HepG2 (cell line): ENCODE results near the gene NBPF20. TPM values are rescaled to one million over a fixed set of nuclear protein-coding genes. Genes with fewer than 3 reads are reported as not detected.

Source experiments
- ASH2L ChIP-seq: fragments of 300-600, 200-600 bp; sonication (generic); IDR thresholded peaks from 2 replicates; pipeline ENCODE4 v1.7.0; 2017; ENCODE audit warnings: low read depth, mild to moderate bottlenecking, moderate library complexity, mixed read lengths, low read length; ENCODE audit not compliant: insufficient read length
- CAMTA2 ChIP-seq: sonication (generic); formaldehyde crosslinking; IDR thresholded peaks from 2 replicates; pipeline ENCODE4 v1.4.0; 2020; ENCODE audit warnings: mild to moderate bottlenecking, missing genetic modification reagents, borderline replicate concordance
- FIP1L1 ChIP-seq: fragments of 200-400 bp; formaldehyde crosslinking; IDR thresholded peaks from 2 replicates; pipeline ENCODE4 v1.6.1; 2018; ENCODE audit warnings: low read depth, mild to moderate bottlenecking, low read length, moderate library complexity, borderline replicate concordance; ENCODE audit not compliant: insufficient read depth
- MAFK ChIP-seq, 2 experiments: IDR thresholded peaks in 1 of 2; conservative IDR thresholded peaks in 1 of 2; 2 replicates each; pipeline ENCODE4 v1.6.1; 2011; ENCODE audit warnings: improper control_type of control experiment in 2 of 2, low read length in 2 of 2
- NFE2 ChIP-seq: sonication (generic); formaldehyde crosslinking; IDR thresholded peaks from 2 replicates; pipeline ENCODE4 v1.4.0; 2020; ENCODE audit warnings: missing genetic modification reagents
- RBAK ChIP-seq: sonication (generic); formaldehyde crosslinking; IDR thresholded peaks from 2 replicates; pipeline ENCODE4 v1.5.1; 2020; ENCODE audit warnings: mild to moderate bottlenecking, missing genetic modification reagents
- ZEB1 ChIP-seq: IDR thresholded peaks from 2 replicates; pipeline ENCODE4 v1.6.1; 2012; ENCODE audit warnings: mild to moderate bottlenecking, low read depth, inconsistent platforms; ENCODE audit not compliant: insufficient replicate concordance
- ZKSCAN1 ChIP-seq: fragments of 150-350 bp; IDR thresholded peaks from 2 replicates; pipeline ENCODE4 v1.6.1; 2014; ENCODE audit warnings: low read length
- ZNF292 ChIP-seq: sonication (generic); formaldehyde crosslinking; IDR thresholded peaks from 2 replicates; pipeline ENCODE4 v1.8.1; 2022; ENCODE audit warnings: mild to moderate bottlenecking, low read depth, missing genetic modification reagents, borderline replicate concordance
- ZNF326 ChIP-seq: sonication (generic); formaldehyde crosslinking; IDR thresholded peaks from 2 replicates; pipeline ENCODE4 v1.4.0; 2020; ENCODE audit warnings: missing genetic modification reagents, borderline replicate concordance
- polyA plus RNA-seq, 8 experiments: library from polyadenylated mRNA; depleted of rRNA in 3 of 8; stranded (reverse) in 7 of 8; unstranded in 1 of 8; fragments of >200 nt; fragmentation: Illumina TruSeq in 4 of 8; extraction: Trizol in 4 of 8; gene quantifications; 2 replicates each; pipeline versions ENCODE4 v1.2.1 to v1.2.3, GENCODE V29; 2011 to 2016; ENCODE audit warnings: low read depth in 4 of 8, missing spikeins in 1 of 8, mixed read lengths in 1 of 8; ENCODE audit not compliant: insufficient read depth in 1 of 8
- total RNA-seq, 5 experiments: library from RNA; depleted of rRNA; stranded (reverse); fragments of >200 nt; fragmentation: Illumina TruSeq; extraction: Trizol; gene quantifications; 2 replicates each; pipeline ENCODE4 v1.2.3, GENCODE V29; 2016; ENCODE audit warnings: low read depth in 1 of 5
- TF ChIP-seq, protein P1 (sequence below): sonication (generic); formaldehyde crosslinking; IDR thresholded peaks from 2 replicates; pipeline ENCODE4 v1.4.0; 2020; ENCODE audit warnings: mild to moderate bottlenecking, low read depth, missing genetic modification reagents
- TF ChIP-seq, protein P2 (sequence below): sonication (generic); formaldehyde crosslinking; IDR thresholded peaks from 2 replicates; pipeline ENCODE4 v1.4.0; 2020; ENCODE audit warnings: missing genetic modification reagents, mild to moderate bottlenecking, borderline replicate concordance
- TF ChIP-seq, protein P3 (sequence below): sonication (generic); formaldehyde crosslinking; IDR thresholded peaks from 2 replicates; pipeline ENCODE4 v1.5.0; 2020; ENCODE audit warnings: mild to moderate bottlenecking, missing genetic modification reagents
- TF ChIP-seq, protein P4 (sequence below): sonication (generic); formaldehyde crosslinking; IDR thresholded peaks from 2 replicates; pipeline ENCODE4 v1.5.1; 2020; ENCODE audit warnings: missing genetic modification reagents, mild to moderate bottlenecking, borderline replicate concordance
- TF ChIP-seq, protein P5 (sequence below): sonication (generic); formaldehyde crosslinking; IDR thresholded peaks from 2 replicates; pipeline ENCODE4 v1.4.0; 2020; ENCODE audit warnings: missing genetic modification reagents
- TF ChIP-seq, protein P6 (sequence below): IDR thresholded peaks from 2 replicates; pipeline ENCODE4 v1.4.0; 2020; ENCODE audit warnings: mild to moderate bottlenecking, missing genetic modification reagents

The NBPF20 gene
- total and polyA plus RNA-seq, 2 of the 13 experiments (the other 11 are each of a cell fraction or from before 2014, with no cell fraction given) = 3.0 to 3.1 TPM

DNA sequence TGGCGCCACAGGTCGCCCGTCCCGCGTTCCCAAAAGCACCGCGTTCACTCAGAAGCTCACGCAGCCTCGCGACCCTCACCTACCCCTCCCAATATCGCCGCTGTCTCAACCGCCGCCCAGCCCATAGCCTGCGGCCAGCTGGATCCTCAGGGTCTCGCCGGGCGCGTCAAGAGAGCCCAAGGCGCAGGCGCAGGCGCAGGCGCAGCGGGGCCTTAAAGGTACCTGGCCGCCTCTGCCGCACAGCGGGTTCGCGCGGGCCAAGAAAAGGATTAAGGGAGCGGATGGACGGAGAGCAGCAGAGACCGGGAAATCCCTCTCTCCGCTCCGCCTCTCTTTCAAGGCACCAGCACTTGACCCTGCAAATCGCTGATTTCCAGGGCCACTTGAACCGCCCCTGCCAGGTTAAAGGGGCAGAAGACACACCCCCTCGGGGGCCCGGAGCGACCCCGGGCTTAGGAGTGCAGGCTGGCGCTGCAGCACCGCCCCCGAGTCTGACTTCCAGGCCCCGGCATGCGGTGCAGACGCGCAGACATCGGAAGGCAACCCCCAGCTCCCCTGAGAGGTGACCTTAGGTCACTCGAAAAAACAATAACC lies at the start of gene NBPF20 (continued):
- TF ChIP-seq, protein P1, sequence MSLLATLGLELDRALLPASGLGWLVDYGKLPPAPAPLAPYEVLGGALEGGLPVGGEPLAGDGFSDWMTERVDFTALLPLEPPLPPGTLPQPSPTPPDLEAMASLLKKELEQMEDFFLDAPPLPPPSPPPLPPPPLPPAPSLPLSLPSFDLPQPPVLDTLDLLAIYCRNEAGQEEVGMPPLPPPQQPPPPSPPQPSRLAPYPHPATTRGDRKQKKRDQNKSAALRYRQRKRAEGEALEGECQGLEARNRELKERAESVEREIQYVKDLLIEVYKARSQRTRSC (CRISPR knock-in tag) = no peak
- TF ChIP-seq, protein P2, sequence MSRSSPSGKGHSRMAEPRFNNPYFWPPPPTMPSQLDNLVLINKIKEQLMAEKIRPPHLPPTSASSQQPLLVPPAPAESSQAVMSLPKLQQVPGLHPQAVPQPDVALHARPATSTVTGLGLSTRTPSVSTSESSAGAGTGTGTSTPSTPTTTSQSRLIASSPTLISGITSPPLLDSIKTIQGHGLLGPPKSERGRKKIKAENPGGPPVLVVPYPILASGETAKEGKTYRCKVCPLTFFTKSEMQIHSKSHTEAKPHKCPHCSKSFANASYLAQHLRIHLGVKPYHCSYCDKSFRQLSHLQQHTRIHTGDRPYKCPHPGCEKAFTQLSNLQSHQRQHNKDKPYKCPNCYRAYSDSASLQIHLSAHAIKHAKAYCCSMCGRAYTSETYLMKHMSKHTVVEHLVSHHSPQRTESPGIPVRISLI = no peak
- TF ChIP-seq, protein P3, sequence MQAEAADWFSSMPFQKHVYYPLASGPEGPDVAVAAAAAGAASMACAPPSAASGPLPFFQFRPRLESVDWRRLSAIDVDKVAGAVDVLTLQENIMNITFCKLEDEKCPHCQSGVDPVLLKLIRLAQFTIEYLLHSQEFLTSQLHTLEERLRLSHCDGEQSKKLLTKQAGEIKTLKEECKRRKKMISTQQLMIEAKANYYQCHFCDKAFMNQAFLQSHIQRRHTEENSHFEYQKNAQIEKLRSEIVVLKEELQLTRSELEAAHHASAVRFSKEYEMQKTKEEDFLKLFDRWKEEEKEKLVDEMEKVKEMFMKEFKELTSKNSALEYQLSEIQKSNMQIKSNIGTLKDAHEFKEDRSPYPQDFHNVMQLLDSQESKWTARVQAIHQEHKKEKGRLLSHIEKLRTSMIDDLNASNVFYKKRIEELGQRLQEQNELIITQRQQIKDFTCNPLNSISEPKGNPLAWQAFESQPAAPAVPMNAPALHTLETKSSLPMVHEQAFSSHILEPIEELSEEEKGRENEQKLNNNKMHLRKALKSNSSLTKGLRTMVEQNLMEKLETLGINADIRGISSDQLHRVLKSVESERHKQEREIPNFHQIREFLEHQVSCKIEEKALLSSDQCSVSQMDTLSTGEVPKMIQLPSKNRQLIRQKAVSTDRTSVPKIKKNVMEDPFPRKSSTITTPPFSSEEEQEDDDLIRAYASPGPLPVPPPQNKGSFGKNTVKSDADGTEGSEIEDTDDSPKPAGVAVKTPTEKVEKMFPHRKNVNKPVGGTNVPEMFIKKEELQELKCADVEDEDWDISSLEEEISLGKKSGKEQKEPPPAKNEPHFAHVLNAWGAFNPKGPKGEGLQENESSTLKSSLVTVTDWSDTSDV (CRISPR knock-in tag) = no peak
- TF ChIP-seq ZKSCAN1 (no peak), RBAK (CRISPR knock-in tag) (no peak), ZEB1 (no peak), ASH2L (peak; percentile 19), ZNF326 (CRISPR knock-in tag) (no peak), FIP1L1 (no peak), NFE2 (no peak), MAFK (conservative IDR thresholded peaks at IDR 0.05 in 1 of 2, IDR thresholded peaks at IDR 0.05 in 1 of 2; ENCODE audit: low read length in 2 of 2) (no peak), ZNF292 (CRISPR knock-in tag) (no peak), CAMTA2 (no peak)
- TF ChIP-seq, protein P4, sequence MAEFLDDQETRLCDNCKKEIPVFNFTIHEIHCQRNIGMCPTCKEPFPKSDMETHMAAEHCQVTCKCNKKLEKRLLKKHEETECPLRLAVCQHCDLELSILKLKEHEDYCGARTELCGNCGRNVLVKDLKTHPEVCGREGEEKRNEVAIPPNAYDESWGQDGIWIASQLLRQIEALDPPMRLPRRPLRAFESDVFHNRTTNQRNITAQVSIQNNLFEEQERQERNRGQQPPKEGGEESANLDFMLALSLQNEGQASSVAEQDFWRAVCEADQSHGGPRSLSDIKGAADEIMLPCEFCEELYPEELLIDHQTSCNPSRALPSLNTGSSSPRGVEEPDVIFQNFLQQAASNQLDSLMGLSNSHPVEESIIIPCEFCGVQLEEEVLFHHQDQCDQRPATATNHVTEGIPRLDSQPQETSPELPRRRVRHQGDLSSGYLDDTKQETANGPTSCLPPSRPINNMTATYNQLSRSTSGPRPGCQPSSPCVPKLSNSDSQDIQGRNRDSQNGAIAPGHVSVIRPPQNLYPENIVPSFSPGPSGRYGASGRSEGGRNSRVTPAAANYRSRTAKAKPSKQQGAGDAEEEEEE (CRISPR knock-in tag) = no peak
- TF ChIP-seq, protein P5, sequence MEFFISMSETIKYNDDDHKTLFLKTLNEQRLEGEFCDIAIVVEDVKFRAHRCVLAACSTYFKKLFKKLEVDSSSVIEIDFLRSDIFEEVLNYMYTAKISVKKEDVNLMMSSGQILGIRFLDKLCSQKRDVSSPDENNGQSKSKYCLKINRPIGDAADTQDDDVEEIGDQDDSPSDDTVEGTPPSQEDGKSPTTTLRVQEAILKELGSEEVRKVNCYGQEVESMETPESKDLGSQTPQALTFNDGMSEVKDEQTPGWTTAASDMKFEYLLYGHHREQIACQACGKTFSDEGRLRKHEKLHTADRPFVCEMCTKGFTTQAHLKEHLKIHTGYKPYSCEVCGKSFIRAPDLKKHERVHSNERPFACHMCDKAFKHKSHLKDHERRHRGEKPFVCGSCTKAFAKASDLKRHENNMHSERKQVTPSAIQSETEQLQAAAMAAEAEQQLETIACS = no peak
- TF ChIP-seq, protein P6, sequence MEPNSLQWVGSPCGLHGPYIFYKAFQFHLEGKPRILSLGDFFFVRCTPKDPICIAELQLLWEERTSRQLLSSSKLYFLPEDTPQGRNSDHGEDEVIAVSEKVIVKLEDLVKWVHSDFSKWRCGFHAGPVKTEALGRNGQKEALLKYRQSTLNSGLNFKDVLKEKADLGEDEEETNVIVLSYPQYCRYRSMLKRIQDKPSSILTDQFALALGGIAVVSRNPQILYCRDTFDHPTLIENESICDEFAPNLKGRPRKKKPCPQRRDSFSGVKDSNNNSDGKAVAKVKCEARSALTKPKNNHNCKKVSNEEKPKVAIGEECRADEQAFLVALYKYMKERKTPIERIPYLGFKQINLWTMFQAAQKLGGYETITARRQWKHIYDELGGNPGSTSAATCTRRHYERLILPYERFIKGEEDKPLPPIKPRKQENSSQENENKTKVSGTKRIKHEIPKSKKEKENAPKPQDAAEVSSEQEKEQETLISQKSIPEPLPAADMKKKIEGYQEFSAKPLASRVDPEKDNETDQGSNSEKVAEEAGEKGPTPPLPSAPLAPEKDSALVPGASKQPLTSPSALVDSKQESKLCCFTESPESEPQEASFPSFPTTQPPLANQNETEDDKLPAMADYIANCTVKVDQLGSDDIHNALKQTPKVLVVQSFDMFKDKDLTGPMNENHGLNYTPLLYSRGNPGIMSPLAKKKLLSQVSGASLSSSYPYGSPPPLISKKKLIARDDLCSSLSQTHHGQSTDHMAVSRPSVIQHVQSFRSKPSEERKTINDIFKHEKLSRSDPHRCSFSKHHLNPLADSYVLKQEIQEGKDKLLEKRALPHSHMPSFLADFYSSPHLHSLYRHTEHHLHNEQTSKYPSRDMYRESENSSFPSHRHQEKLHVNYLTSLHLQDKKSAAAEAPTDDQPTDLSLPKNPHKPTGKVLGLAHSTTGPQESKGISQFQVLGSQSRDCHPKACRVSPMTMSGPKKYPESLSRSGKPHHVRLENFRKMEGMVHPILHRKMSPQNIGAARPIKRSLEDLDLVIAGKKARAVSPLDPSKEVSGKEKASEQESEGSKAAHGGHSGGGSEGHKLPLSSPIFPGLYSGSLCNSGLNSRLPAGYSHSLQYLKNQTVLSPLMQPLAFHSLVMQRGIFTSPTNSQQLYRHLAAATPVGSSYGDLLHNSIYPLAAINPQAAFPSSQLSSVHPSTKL (CRISPR knock-in tag) = peak; percentile 35; the same call in 1 of the 2 replicates
